HG03103 (cell line): Measurements from ENCODE around the gene ASPDH.

Source experiments
- ATAC-seq: cut with Tn5 transposase; IDR thresholded peaks from one replicate; pipeline ENCODE4 v1.9.1; 2021; ENCODE audit warnings: low read depth; ENCODE audit not compliant: unreplicated experiment

Gene ASPDH

GRCh38 chr19:50498219-50499056 is 15.3 kb downstream of the ASPDH start:
- no peak for ATAC-seq

- no peak for ATAC-seq
These were observed 16.7 kb downstream of the ASPDH start for GRCh38 chr19:50497022-50497405.

- ATAC-seq: no peak
These were observed 17.3 kb downstream of the ASPDH start for GRCh38 chr19:50496189-50497021.

- no peak for ATAC-seq
These were observed 18.6 kb downstream of the ASPDH start for GRCh38 chr19:50495020-50495531.

GRCh38 chr19:50494186-50495019 is 19.3 kb downstream of the ASPDH start:
- ATAC-seq: no peak

- ATAC-seq: no peak
These were observed 20.5 kb downstream of the ASPDH start for GRCh38 chr19:50493171-50493570.

GRCh38 chr19:50492303-50493052 is 21.2 kb downstream of the ASPDH start:
- ATAC-seq: no peak

GRCh38 chr19:50490991-50491472 is 22.7 kb downstream of the ASPDH start:
- ATAC-seq: no peak

- ATAC-seq: no peak
These were observed 23.3 kb downstream of the ASPDH start for GRCh38 chr19:50490411-50490811.

GRCh38 chr19:50489461-50490011 is 24.2 kb downstream of the ASPDH start:
- ATAC-seq: no peak

- no peak for ATAC-seq
These were observed 25.1 kb downstream of the ASPDH start for GRCh38 chr19:50488389-50489194.

- ATAC-seq: no peak
These were observed 26.7 kb downstream of the ASPDH start for GRCh38 chr19:50486823-50487515.

GRCh38 chr19:50485284-50485955 is 28.3 kb downstream of the ASPDH start:
- no peak for ATAC-seq

- no peak for ATAC-seq
These were observed 30.8 kb downstream of the ASPDH start for GRCh38 chr19:50482916-50483315.

- no peak for ATAC-seq
These were observed 31.4 kb downstream of the ASPDH start for GRCh38 chr19:50482271-50482855.

- ATAC-seq: no peak
These were observed 32.2 kb downstream of the ASPDH start for GRCh38 chr19:50481351-50482149.
